ENCODE measurements around the gene MAB21L3. TPM values are rescaled to one million over a fixed set of nuclear protein-coding genes. Genes with fewer than 3 reads are reported as not detected.
A peak's percentile ranks its signal among the peaks of the same experiment; 100 is the strongest.

The MAB21L3 gene
- total RNA-seq, 4 donors from 2014 or later, result not detected

DNA sequence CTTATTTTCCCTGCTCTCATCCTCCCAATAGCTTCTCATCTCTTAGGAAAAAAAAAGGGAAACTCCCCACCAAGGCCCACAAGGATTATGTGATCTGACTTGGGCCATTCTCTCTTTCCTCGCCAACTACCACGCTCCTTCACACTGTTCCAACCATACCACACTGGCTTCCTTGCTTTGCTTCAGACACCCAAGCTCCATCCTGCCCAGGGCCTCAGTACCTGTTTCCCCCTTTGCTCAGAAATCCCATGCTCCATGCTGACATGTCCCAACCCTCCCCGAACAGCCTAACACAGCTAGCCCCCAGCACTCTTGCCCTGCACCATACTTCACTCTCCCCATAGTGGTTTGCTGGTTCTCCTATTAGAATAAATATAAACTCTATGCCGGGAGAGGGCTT lies 39.2 kb downstream of the MAB21L3 start:
- DNase-seq, result no peak
- H3K27me3 ChIP-seq, result no peaks in the 10 kb centered on the region
- TF ChIP-seq CTCF (IDR thresholded peaks at IDR 0.05), result no peak
- no peak for TF ChIP-seq POLR2A (IDR thresholded peaks at IDR 0.05)
- no peak overlapping the region for H3K27ac ChIP-seq
- intact Hi-C loops (cut with DNase I; ENCODE audit: low total_unique reads), result no loop called here
- H3K4me1 ChIP-seq, result no peaks in the 10 kb centered on the region
- no peak overlapping the region for H3K4me3 ChIP-seq
- no peaks in the 10 kb centered on the region for H3K36me3 ChIP-seq
- no peaks in the 10 kb centered on the region for H3K9me3 ChIP-seq

DNA sequence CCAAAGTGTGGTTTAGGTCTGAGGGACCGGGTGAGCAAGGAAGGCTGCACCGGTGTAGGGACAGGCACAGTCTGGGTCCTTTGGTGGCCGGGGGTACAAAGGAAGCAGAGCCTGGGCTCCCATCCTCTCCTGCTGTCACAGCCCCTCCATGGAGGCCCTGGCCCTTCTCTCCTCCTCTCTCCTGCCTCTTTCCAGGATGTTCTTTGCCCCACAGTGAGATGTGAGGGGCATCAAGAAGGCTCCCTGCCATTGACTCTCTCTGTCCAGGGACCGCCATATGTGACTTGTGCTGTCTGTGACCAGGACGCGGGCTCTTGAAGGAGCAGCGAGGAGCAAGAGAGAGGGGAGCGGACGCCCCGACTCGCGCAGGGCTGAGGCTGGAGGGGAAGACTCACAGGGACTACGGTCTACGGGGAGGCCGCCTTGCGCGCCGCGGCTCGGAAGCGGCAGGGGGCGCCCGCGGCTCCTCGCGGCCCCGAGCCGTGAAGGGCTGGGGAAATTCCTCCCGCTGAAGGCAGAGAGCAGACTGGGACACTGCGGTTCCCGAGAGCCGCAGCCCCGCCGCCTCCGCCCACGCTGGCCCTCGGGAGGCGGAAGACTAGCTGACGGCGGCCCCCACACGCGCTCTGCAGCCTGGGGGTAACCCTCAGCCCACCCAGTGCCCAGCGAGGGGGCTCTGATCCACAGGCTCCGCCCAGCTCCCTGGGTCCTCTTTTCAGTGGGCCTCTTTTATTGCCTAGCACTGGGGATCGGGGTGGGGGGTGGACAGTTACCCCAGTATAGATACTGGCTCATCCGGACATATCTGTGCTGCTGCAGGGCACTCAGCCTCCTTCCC lies 40.8 kb downstream of the MAB21L3 start:
- Histone ChIP-seq H3K27ac (no peak overlapping the region), H3K27me3 (no peaks in the 10 kb centered on the region), H3K36me3 (no peaks in the 10 kb centered on the region), H3K4me3 (peak overlapping the region; percentile 23 to 33), H3K9me3 (no peaks in the 10 kb centered on the region), H3K4me1 (no peaks in the 10 kb centered on the region)
- DNase-seq, result peak; percentile 29 to 73
- intact Hi-C loops (cut with DNase I; ENCODE audit: low total_unique reads), result no loop called here
- peak; percentile 80 to 87 (median 84) for TF ChIP-seq CTCF (IDR thresholded peaks at IDR 0.05)
- peak in 1 of 2 donors; percentile 25 for TF ChIP-seq POLR2A (IDR thresholded peaks at IDR 0.05)

GRCh38 chr1:116152577-116152943 lies 41.4 kb downstream of the MAB21L3 start:
- intact Hi-C loops (cut with DNase I; ENCODE audit: low total_unique reads), result no loop called here
- Histone ChIP-seq H3K27me3 (no peaks in the 10 kb centered on the region), H3K36me3 (no peaks in the 10 kb centered on the region), H3K27ac (no peak overlapping the region), H3K4me1 (no peaks in the 10 kb centered on the region), H3K4me3 (peak overlapping the region in 1 of 2 donors; percentile 23), H3K9me3 (no peaks in the 10 kb centered on the region)
- TF ChIP-seq CTCF (IDR thresholded peaks at IDR 0.05) (no peak), POLR2A (IDR thresholded peaks at IDR 0.05) (no peak)
- no peak for DNase-seq

GRCh38 chr1:116152950-116153691 lies 41.9 kb downstream of the MAB21L3 start:
- no peak for DNase-seq
- no peaks in the 10 kb centered on the region for H3K27me3 ChIP-seq
- intact Hi-C loops (cut with DNase I; ENCODE audit: low total_unique reads), result no loop called here
- no peaks in the 10 kb centered on the region for H3K4me1 ChIP-seq
- H3K4me3 ChIP-seq, result no peak overlapping the region
- no peak for TF ChIP-seq POLR2A (IDR thresholded peaks at IDR 0.05)
- no peak for TF ChIP-seq CTCF (IDR thresholded peaks at IDR 0.05)
- no peaks in the 10 kb centered on the region for H3K36me3 ChIP-seq
- no peak overlapping the region for H3K27ac ChIP-seq
- H3K9me3 ChIP-seq, result no peaks in the 10 kb centered on the region

- no peak for DNase-seq
- Histone ChIP-seq H3K36me3 (no peaks in the 10 kb centered on the region), H3K4me1 (no peaks in the 10 kb centered on the region), H3K4me3 (no peak overlapping the region), H3K9me3 (no peaks in the 10 kb centered on the region), H3K27me3 (no peaks in the 10 kb centered on the region), H3K27ac (no peak overlapping the region)
- TF ChIP-seq CTCF (IDR thresholded peaks at IDR 0.05) (no peak), POLR2A (IDR thresholded peaks at IDR 0.05) (no peak)
- intact Hi-C loops (cut with DNase I; ENCODE audit: low total_unique reads), result no loop called here
These were observed 42.5 kb downstream of the MAB21L3 start for GRCh38 chr1:116153692-116154031.

All from uterus (tissue), 4 donors.